HG02623 (cell line): ENCODE data around the gene ZNF561.
"Not testable (repeated sequence)": the region's sequence is repeated elsewhere in the genome, so short reads cannot be mapped to it uniquely, and the experiment has no call there.

Experiments
- ATAC-seq: cut with Tn5 transposase; IDR thresholded peaks from one replicate; pipeline ENCODE4 v1.9.1; 2021; ENCODE audit warnings: moderate library complexity; ENCODE audit not compliant: unreplicated experiment

The ZNF561 gene

GRCh38 chr19:9582081-9582725 lies 38.8 kb downstream of the ZNF561 start:
- not testable (repeated sequence) for ATAC-seq

- ATAC-seq, result no peak
Observed at GRCh38 chr19:9580728-9581127, 40.3 kb downstream of the ZNF561 start.

- ATAC-seq, result no peak
Observed at GRCh38 chr19:9570255-9570654, 50.8 kb downstream of the ZNF561 start.

GRCh38 chr19:9566729-9567128 lies 54.3 kb downstream of the ZNF561 start:
- ATAC-seq, result no peak

GRCh38 chr19:9565900-9566705 lies 54.9 kb downstream of the ZNF561 start:
- ATAC-seq, result no peak
